Fibroblast of lung (primary cell): Measurements from ENCODE around the gene RBBP9. TPM values are rescaled to one million over a fixed set of nuclear protein-coding genes. Genes with fewer than 3 reads are reported as not detected.

Experiments used
- DNase-seq, 2 donors: peaks; one replicate each; pipeline versions ENCODE4 v3.0.0 to v3.0.0-alpha.2; 2010; ENCODE audit warnings: low read depth in 2 of 2
- H2AFZ ChIP-seq: 2 replicates; pipeline ENCODE4 v1.5.1; 2012; ENCODE audit warnings: low read length, control low read depth, inconsistent platforms
- H3K27ac ChIP-seq: 2 replicates; pipeline ENCODE4 v1.5.1; 2011; ENCODE audit warnings: low read length, control low read depth; ENCODE audit not compliant: insufficient read depth
- H3K27me3 ChIP-seq: 2 replicates; pipeline ENCODE4 v1.5.1; 2011; ENCODE audit warnings: mild to moderate bottlenecking, low read length; ENCODE audit not compliant: control insufficient read depth, insufficient read depth
- H3K36me3 ChIP-seq: 2 replicates; pipeline ENCODE4 v1.5.1; 2011; ENCODE audit warnings: low read length; ENCODE audit not compliant: control insufficient read depth, insufficient read depth
- H3K4me1 ChIP-seq: 2 replicates; pipeline ENCODE4 v1.5.1; 2011; ENCODE audit warnings: low read length; ENCODE audit not compliant: control insufficient read depth, insufficient read depth; ENCODE audit errors: extremely low read depth
- H3K4me2 ChIP-seq: 2 replicates; pipeline ENCODE4 v1.5.1; 2011; ENCODE audit warnings: low read length, control low read depth; ENCODE audit not compliant: insufficient read depth; ENCODE audit errors: extremely low read depth
- H3K4me3 ChIP-seq, 4 experiments: fragments of 200-600 bp in 1 of 4; sonication (generic) in 1 of 4; replicated peaks in 1 of 4; 2 replicates each; pipeline ENCODE4 v1.5.1; 2011 to 2016; ENCODE audit warnings: low read length in 4 of 4, low read depth in 3 of 4, mild to moderate bottlenecking in 3 of 4, control low read depth in 2 of 4, inconsistent platforms in 1 of 4, mixed read lengths in 1 of 4; ENCODE audit not compliant: insufficient read depth in 1 of 4; ENCODE audit errors: control extremely low read depth in 1 of 4
- H3K79me2 ChIP-seq: 2 replicates; pipeline ENCODE4 v1.5.1; 2012; ENCODE audit warnings: mild to moderate bottlenecking, low read length, inconsistent platforms; ENCODE audit not compliant: control insufficient read depth, insufficient read depth
- H3K9ac ChIP-seq: 2 replicates; pipeline ENCODE4 v1.5.1; 2011; ENCODE audit warnings: mild to moderate bottlenecking, low read length, control low read depth; ENCODE audit not compliant: insufficient read depth
- H3K9me3 ChIP-seq: 2 replicates; pipeline ENCODE4 v1.5.1; 2012; ENCODE audit warnings: low read depth, low read length; ENCODE audit not compliant: control insufficient read depth, insufficient read depth
- H4K20me1 ChIP-seq: 2 replicates; pipeline ENCODE4 v1.5.1; 2011; ENCODE audit warnings: low read length; ENCODE audit not compliant: control insufficient read depth, insufficient read depth; ENCODE audit errors: extremely low read depth
- CTCF ChIP-seq, 2 donors: IDR thresholded peaks in 1 of 2; conservative IDR thresholded peaks in 1 of 2; 1 replicate in 1 of 2; 2 replicates in 1 of 2; pipeline ENCODE4 v1.5.1; 2011 to 2012; ENCODE audit warnings: low read length in 2 of 2, control low read depth in 1 of 2, inconsistent platforms in 1 of 2, low read depth in 1 of 2, mild to moderate bottlenecking in 1 of 2
- EZH2 ChIP-seq: IDR thresholded peaks from 2 replicates; pipeline ENCODE4 v1.5.1; 2012; ENCODE audit warnings: low read length, control low read depth, mild to moderate bottlenecking; ENCODE audit errors: missing control alignments
- polyA plus RNA-seq, 2 donors: library from polyadenylated mRNA; depleted of rRNA in 1 of 2; stranded (reverse) in 1 of 2; unstranded in 1 of 2; fragments of >200 nt; gene quantifications; 2 replicates each; pipeline ENCODE4 v1.2.1, GENCODE V29; 2011 to 2012; ENCODE audit warnings: missing spikeins in 1 of 2
- total RNA-seq: library from RNA; depleted of rRNA; stranded (reverse); fragments of >200 nt; gene quantifications from 2 replicates; pipeline ENCODE4 v1.2.1, GENCODE V29; 2014

The RBBP9 gene
- total and polyA plus RNA-seq, 2 donors (not counting 1 experiment from before 2014, with no cell fraction given): 19.0 to 19.2 TPM

GRCh38 chr20:18515973-18516372 is 18.9 kb upstream of the RBBP9 start:
- Histone ChIP-seq H3K4me3 (no peak overlapping the region), H3K4me1 (no peaks in the 10 kb centered on the region), H3K36me3 (peaks cover under 1% of the 10 kb centered on the region), H3K4me2 (no peak overlapping the region), H4K20me1 (no peaks in the 10 kb centered on the region), H2AFZ (no peak overlapping the region), H3K9ac (no peak overlapping the region), H3K9me3 (no peaks in the 10 kb centered on the region), H3K27me3 (no peaks in the 10 kb centered on the region), H3K79me2 (no peaks in the 10 kb centered on the region), H3K27ac (no peak overlapping the region)
- TF ChIP-seq CTCF (conservative IDR thresholded peaks at IDR 0.05 in 1 of 2, IDR thresholded peaks at IDR 0.05 in 1 of 2; ENCODE audit: low read depth in 1 of 2, low read length in 2 of 2): no peak
- no peak for TF ChIP-seq EZH2
- DNase-seq: no peak

- no peak overlapping the region for H3K4me2 ChIP-seq
- H2AFZ ChIP-seq: no peak overlapping the region
- no peaks in the 10 kb centered on the region for H3K79me2 ChIP-seq
- H3K27ac ChIP-seq: no peak overlapping the region
- no peak for DNase-seq
- H3K4me1 ChIP-seq: no peaks in the 10 kb centered on the region
- TF ChIP-seq EZH2: no peak
- TF ChIP-seq CTCF (conservative IDR thresholded peaks at IDR 0.05 in 1 of 2, IDR thresholded peaks at IDR 0.05 in 1 of 2; ENCODE audit: low read depth in 1 of 2, low read length in 2 of 2): no peak
- no peaks in the 10 kb centered on the region for H3K9me3 ChIP-seq
- no peak overlapping the region for H3K4me3 ChIP-seq
- no peak overlapping the region for H3K9ac ChIP-seq
- peaks cover 5% of the 10 kb centered on the region for H3K36me3 ChIP-seq
- H3K27me3 ChIP-seq: no peaks in the 10 kb centered on the region
- H4K20me1 ChIP-seq: no peaks in the 10 kb centered on the region
Measured at GRCh38 chr20:18514127-18514526, 17.1 kb upstream of the RBBP9 start.

DNA sequence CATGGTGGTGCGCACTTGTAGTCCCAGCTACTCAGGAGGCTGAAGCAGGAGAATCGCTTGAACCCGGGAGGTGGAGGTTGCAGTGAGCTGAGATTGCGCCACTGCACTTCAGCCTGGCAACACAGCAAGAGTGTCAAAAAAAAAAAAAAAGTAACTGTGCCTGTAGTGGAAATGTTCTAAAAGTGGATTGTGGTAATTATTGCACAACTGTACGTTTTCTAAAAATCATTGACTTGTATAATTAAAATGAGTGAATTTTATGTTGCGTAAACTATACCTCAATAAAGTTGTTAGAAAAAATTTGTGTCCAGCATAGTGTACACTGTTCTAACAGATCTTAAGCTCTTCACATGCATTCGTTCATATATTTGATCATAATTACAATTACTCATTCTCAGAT is 16.2 kb upstream of the RBBP9 start:
- Histone ChIP-seq H3K4me1 (no peaks in the 10 kb centered on the region), H2AFZ (no peak overlapping the region), H3K36me3 (peaks cover 5% of the 10 kb centered on the region), H3K27me3 (no peaks in the 10 kb centered on the region), H3K4me2 (no peak overlapping the region), H3K9me3 (no peaks in the 10 kb centered on the region), H4K20me1 (no peaks in the 10 kb centered on the region), H3K79me2 (peaks cover 6% of the 10 kb centered on the region), H3K4me3 (no peak overlapping the region), H3K9ac (no peak overlapping the region), H3K27ac (no peak overlapping the region)
- DNase-seq: no peak
- TF ChIP-seq EZH2 (no peak), CTCF (conservative IDR thresholded peaks at IDR 0.05 in 1 of 2, IDR thresholded peaks at IDR 0.05 in 1 of 2; ENCODE audit: low read depth in 1 of 2, low read length in 2 of 2) (no peak)
